HL-60 (cell line): ENCODE measurements around the gene LINC01488.

Experiments used
- DNase-seq, 2 experiments: peaks; one replicate each; pipeline ENCODE4 v3.0.0-alpha.2; 2010 to 2020; ENCODE audit warnings: low read depth in 1 of 2, low spot score in 1 of 2
- H3K27ac ChIP-seq: fragments of 250-450 bp; sonication (Bioruptor Pico); replicated peaks from 2 replicates; pipeline ENCODE4 v1.5.1; 2020; ENCODE audit warnings: mild to moderate bottlenecking, moderate library complexity
- H3K27me3 ChIP-seq: fragments of 250-450 bp; sonication (Bioruptor Pico); 2 replicates; pipeline ENCODE4 v1.5.1; 2021; ENCODE audit warnings: mild to moderate bottlenecking, moderate library complexity; ENCODE audit not compliant: insufficient read depth, poor library complexity, severe bottlenecking
- H3K4me3 ChIP-seq: replicated peaks from 2 replicates; pipeline ENCODE4 v1.5.1; 2011; ENCODE audit warnings: mild to moderate bottlenecking, control low read depth, low read length; ENCODE audit not compliant: insufficient read depth
- GABPA ChIP-seq: IDR thresholded peaks from 2 replicates; pipeline ENCODE4 v1.6.1; 2012; ENCODE audit warnings: low read depth
- POLR2AphosphoS5 ChIP-seq: IDR thresholded peaks from 2 replicates; pipeline ENCODE4 v1.6.1; 2012; ENCODE audit warnings: low read depth
- SPI1 ChIP-seq: IDR thresholded peaks from 2 replicates; pipeline ENCODE4 v1.6.1; 2012; ENCODE audit warnings: low read depth, mild to moderate bottlenecking, borderline replicate concordance
- TF ChIP-seq, protein P1 (sequence below): IDR thresholded peaks from one replicate; pipeline ENCODE4 v1.5.1; 2011; ENCODE audit warnings: low read length, control low read depth, inconsistent platforms; ENCODE audit not compliant: insufficient read depth
- TF ChIP-seq, protein P2 (sequence below): IDR thresholded peaks from 2 replicates; pipeline ENCODE4 v1.6.1; 2012; ENCODE audit warnings: low read depth; ENCODE audit not compliant: insufficient replicate concordance

LINC01488 gene

DNA sequence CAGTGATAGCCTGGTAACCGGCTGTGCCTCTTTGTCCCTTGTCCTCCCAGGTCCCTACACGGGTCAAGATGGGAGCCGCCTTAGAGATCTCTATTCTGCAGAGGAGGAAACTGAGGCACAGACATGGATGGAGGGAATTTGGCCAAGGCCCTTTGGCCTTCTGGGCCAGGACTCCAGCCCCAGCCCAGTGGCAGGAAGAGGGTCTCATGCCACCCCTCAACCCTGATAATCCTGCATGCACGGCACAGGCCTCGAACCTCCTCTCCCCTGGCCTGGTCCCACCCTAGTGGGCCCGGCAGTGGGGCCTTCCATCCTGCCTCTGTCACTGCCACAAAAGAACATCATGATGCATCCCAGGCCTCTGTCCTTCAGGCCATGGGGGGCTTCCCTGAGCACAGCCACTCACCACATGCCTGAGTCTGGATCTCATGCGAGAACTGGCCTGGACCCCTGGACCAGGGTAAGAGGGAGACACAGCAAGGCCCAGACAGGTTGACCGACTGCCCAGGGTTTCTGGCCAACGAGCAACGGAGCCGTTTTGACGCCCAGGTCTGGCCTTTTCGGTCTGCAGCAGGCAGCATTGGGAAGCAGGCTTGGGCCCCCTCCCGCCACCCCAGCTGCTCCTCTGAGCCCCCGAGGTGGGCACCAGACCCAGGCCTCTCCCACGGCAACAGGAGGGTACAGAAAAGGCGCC, 6.5 kb downstream of the LINC01488 start:
- Histone ChIP-seq H3K27me3 (peaks cover 3% of the 10 kb centered on the region), H3K4me3 (no peak overlapping the region), H3K27ac (no peak overlapping the region)
- no peak for DNase-seq
- TF ChIP-seq GABPA: no peak
- TF ChIP-seq, protein P1, sequence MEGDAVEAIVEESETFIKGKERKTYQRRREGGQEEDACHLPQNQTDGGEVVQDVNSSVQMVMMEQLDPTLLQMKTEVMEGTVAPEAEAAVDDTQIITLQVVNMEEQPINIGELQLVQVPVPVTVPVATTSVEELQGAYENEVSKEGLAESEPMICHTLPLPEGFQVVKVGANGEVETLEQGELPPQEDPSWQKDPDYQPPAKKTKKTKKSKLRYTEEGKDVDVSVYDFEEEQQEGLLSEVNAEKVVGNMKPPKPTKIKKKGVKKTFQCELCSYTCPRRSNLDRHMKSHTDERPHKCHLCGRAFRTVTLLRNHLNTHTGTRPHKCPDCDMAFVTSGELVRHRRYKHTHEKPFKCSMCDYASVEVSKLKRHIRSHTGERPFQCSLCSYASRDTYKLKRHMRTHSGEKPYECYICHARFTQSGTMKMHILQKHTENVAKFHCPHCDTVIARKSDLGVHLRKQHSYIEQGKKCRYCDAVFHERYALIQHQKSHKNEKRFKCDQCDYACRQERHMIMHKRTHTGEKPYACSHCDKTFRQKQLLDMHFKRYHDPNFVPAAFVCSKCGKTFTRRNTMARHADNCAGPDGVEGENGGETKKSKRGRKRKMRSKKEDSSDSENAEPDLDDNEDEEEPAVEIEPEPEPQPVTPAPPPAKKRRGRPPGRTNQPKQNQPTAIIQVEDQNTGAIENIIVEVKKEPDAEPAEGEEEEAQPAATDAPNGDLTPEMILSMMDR: no peak
- TF ChIP-seq POLR2AphosphoS5: no peak
- no peak for TF ChIP-seq SPI1
- TF ChIP-seq, protein P2, sequence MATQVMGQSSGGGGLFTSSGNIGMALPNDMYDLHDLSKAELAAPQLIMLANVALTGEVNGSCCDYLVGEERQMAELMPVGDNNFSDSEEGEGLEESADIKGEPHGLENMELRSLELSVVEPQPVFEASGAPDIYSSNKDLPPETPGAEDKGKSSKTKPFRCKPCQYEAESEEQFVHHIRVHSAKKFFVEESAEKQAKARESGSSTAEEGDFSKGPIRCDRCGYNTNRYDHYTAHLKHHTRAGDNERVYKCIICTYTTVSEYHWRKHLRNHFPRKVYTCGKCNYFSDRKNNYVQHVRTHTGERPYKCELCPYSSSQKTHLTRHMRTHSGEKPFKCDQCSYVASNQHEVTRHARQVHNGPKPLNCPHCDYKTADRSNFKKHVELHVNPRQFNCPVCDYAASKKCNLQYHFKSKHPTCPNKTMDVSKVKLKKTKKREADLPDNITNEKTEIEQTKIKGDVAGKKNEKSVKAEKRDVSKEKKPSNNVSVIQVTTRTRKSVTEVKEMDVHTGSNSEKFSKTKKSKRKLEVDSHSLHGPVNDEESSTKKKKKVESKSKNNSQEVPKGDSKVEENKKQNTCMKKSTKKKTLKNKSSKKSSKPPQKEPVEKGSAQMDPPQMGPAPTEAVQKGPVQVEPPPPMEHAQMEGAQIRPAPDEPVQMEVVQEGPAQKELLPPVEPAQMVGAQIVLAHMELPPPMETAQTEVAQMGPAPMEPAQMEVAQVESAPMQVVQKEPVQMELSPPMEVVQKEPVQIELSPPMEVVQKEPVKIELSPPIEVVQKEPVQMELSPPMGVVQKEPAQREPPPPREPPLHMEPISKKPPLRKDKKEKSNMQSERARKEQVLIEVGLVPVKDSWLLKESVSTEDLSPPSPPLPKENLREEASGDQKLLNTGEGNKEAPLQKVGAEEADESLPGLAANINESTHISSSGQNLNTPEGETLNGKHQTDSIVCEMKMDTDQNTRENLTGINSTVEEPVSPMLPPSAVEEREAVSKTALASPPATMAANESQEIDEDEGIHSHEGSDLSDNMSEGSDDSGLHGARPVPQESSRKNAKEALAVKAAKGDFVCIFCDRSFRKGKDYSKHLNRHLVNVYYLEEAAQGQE: no peak

DNA sequence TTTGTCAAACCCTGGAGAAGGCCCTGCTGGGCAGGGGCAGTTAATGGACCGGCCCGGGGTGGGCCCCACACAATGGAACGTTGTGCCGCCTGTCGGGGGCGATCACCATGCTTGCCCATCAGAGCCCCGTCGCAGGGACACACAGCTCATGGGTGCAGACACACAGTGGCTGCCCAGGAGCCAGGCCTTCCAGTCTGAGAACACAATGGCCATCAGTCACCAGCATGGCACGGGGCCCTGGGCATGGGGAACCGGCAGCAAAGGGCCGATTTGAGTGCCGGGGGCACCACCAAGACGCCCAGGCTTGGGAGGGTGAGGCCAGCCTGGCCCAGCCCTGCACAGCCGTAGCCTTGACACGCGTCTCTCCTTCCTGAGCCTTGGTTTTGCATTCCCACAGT, 7.1 kb downstream of the LINC01488 start:
- H3K4me3 ChIP-seq: no peak overlapping the region
- no peak overlapping the region for H3K27ac ChIP-seq
- TF ChIP-seq, protein P2: no peak
- TF ChIP-seq SPI1 (no peak), POLR2AphosphoS5 (no peak), GABPA (no peak)
- TF ChIP-seq, protein P1: no peak
- H3K27me3 ChIP-seq: peaks cover 3% of the 10 kb centered on the region
- no peak for DNase-seq

DNA sequence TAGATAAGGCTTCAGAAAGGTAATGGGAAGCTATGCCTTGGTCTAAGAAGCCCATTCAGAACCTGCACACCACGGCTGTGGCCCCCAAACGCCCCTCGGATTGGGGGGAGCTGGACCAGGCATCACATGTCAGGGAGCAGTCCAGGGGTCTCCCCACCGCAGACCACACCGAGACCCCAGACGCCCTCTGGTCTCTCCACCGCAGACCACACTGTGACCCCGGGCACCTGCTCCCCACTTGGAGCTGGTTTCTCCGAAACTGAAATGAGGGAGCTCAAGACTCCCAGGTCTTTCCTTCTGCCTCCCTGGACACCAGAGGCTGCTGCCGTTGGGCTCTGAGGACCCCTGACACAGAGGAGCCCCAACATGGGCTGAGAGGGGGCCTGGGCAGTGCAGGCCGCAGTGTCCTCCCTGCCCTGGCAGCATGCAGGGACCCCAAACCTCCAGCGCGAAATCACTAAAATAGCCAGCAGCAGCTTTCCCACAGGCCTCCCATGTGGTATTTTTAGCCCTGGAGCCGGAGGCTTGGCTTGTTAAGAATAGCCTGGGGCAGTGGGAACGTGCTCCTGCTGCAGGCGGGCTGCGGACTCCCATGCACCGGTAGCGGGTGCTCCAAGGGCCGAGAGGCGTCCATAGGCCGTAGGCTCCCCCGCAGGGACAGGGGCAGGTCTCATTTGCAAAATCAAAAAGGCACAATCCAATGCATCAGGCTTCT, 7.7 kb downstream of the LINC01488 start:
- Histone ChIP-seq H3K27me3 (peaks cover 3% of the 10 kb centered on the region), H3K4me3 (no peak overlapping the region), H3K27ac (no peak overlapping the region)
- no peak for DNase-seq
- TF ChIP-seq, protein P2: no peak
- TF ChIP-seq POLR2AphosphoS5 (no peak), GABPA (no peak), SPI1 (no peak)
- TF ChIP-seq, protein P1: no peak
